Mesodermal cell (in vitro differentiated cells): ENCODE data around the gene SCMH1.

Experiments
- H3K27ac ChIP-seq: 2 replicates; pipeline ENCODE4 v1.7.0; 2013; ENCODE audit warnings: mild to moderate bottlenecking, low read depth, low read length, moderate library complexity; ENCODE audit not compliant: severe bottlenecking
- H3K36me3 ChIP-seq: 2 replicates; pipeline ENCODE4 v1.7.1; 2013; ENCODE audit warnings: mild to moderate bottlenecking, low read length, moderate library complexity; ENCODE audit not compliant: control insufficient read depth, insufficient read depth
- H3K4me1 ChIP-seq: one replicate; pipeline ENCODE4 v1.7.1; 2013; ENCODE audit warnings: mild to moderate bottlenecking, low read length; ENCODE audit not compliant: insufficient read depth, control insufficient read depth, poor library complexity, severe bottlenecking
- H3K4me3 ChIP-seq: 2 replicates; pipeline ENCODE4 v1.7.0; 2013; ENCODE audit warnings: low read length, control low read depth, mild to moderate bottlenecking; ENCODE audit not compliant: insufficient read depth, poor library complexity, severe bottlenecking; ENCODE audit errors: extremely low read depth
- H3K9me3 ChIP-seq: 2 replicates; pipeline ENCODE4 v1.7.1; 2013; ENCODE audit warnings: mild to moderate bottlenecking, low read length, moderate library complexity; ENCODE audit not compliant: control insufficient read depth
- WGBS, 2 experiments: methylation state at CpG; one replicate each; pipeline ENCODE4 v1.1.5; 2013; ENCODE audit warnings: missing lambda C conversion rate in 2 of 2; ENCODE audit not compliant: insufficient coverage in 2 of 2; 5-methylcytosine and 5-hydroxymethylcytosine counted together

Gene SCMH1

DNA sequence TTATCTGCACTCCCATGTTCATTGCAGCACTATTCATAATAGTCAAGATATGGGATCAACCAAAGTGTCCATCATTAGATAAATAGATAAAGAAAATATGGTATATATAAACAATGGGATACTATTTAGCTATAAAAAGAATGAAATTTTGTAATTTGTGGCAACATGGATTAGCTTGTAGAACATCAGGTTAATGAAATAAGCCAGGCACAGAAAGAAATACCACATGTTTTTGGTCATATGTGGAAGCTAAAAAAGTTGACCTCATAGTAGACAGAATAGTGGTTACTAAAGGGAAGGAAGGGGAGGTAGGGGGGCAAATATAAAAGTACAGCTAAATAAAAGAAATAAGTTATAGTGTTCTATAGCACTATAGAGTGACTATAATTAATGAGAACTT, 68.5 kb downstream of the SCMH1 start:
- peaks cover 16% of the 10 kb centered on the region for H3K9me3 ChIP-seq
- H3K4me3 ChIP-seq = no peak overlapping the region
- peaks cover 7% of the 10 kb centered on the region for H3K36me3 ChIP-seq
- H3K4me1 ChIP-seq = no peaks in the 10 kb centered on the region
- no peak overlapping the region for H3K27ac ChIP-seq

- 100% methylated on average over 1 of the region's 1 CpG; no CpG with 5 or more reads in 1 of the 2 experiments for WGBS, 2 experiments
- H3K4me3 ChIP-seq = no peak overlapping the region
These were observed 70.7 kb downstream of the SCMH1 start for GRCh38 chr1:41171266-41171874.

GRCh38 chr1:41169799-41170180, 72.3 kb downstream of the SCMH1 start:
- Histone ChIP-seq H3K4me3 (no peak overlapping the region), H3K36me3 (peaks cover 1% of the 10 kb centered on the region), H3K27ac (no peak overlapping the region), H3K9me3 (peaks cover 31% of the 10 kb centered on the region), H3K4me1 (no peaks in the 10 kb centered on the region)
- 80 to 100% methylated on average over 1 to 2 of the region's 3 CpGs for WGBS, 2 experiments

More at GRCh38 chr1:41171266-41171874, 70.7 kb downstream of the SCMH1 start:
- Histone ChIP-seq H3K27ac (no peak overlapping the region), H3K36me3 (peaks cover 7% of the 10 kb centered on the region), H3K4me1 (no peaks in the 10 kb centered on the region), H3K9me3 (peaks cover 36% of the 10 kb centered on the region)

DNA sequence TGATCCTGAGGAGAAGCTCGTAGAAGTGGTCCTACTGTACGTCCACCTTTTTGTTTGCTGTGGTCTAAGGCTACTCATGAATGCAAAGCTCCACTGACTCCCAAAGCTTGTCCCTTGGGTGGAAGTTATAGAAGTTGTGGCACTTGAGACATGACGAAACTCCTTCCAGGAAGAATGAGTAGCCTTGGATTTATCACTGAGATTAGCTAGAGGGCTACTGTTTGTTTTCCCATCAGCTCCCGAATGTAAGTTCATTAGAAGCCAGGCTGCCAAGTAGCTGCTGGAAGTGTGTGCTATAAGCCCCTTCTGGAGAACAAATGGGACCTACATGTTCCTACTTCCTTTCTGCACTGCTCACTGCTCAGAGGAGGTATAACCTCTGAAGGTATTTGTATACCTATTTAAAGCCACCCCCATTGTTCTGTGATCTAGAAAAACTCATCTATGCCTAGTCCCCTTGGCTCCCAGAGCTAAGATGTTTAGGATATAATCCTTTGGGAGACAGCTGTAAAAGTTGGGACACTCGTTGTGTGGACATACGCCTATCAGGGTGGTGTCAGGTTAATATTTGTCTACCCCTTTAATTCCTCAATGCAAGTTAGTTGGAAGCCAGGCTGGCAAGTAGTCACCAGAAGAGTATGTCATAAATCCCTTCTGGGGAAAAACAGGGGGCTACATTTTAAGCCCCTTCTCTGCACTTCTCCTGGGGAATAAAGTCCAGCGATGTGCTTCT, 72.9 kb downstream of the SCMH1 start:
- 89 to 98% methylated on average over 4 to 7 of the region's 7 CpGs for WGBS, 2 experiments

DNA sequence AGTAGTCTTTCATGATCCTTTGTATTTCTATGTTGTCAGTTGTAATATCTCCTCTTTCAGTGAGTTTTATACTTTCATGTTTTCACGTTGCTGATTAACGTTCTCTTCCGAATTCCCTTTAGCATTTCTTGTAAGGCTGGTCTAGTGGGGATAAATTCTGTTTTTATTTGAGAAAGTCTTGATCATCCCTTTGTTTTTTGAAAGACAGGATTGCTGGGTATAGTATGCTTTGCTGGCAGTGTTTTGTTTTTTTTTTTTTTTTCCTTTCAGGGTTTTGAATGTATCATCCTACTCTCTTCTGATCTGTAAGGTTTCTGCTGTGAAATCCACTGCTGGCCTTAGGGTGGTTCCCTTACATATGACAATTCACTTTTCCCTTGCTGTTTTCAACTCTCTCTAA, 74.4 kb downstream of the SCMH1 start:
- Histone ChIP-seq H3K4me3 (no peak overlapping the region), H3K36me3 (peaks cover 6% of the 10 kb centered on the region), H3K27ac (no peak overlapping the region), H3K9me3 (peaks cover 30% of the 10 kb centered on the region), H3K4me1 (no peaks in the 10 kb centered on the region)
- 95% methylated on average over 3 of the region's 3 CpGs; no CpG with 5 or more reads in 1 of the 2 experiments for WGBS, 2 experiments

More for the DNA sequence above, 72.9 kb downstream of the SCMH1 start:
- H3K4me3 ChIP-seq = no peak overlapping the region
- no peaks in the 10 kb centered on the region for H3K4me1 ChIP-seq
- no peak overlapping the region for H3K27ac ChIP-seq
- H3K9me3 ChIP-seq = peaks cover 30% of the 10 kb centered on the region
- no peaks in the 10 kb centered on the region for H3K36me3 ChIP-seq

DNA sequence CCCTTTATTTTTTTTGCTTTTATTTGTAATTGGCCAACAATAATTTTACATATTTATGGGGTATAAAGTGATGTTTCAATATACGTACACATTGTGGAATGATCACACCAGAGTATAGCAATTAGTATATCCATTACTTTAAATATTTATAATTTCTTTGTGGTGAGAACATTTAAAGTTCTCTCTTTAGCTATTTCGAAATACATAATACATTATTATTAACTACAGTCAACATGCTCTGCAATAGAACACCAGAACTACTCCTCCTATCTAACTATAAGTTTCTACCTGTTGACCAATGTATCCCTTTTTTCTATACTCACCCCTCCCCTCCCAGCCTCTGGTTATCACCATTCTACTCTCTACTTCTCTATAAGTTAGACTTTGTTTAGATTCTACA, 77.4 kb downstream of the SCMH1 start:
- no peak overlapping the region for H3K27ac ChIP-seq
- H3K36me3 ChIP-seq = peaks cover 9% of the 10 kb centered on the region
- H3K4me3 ChIP-seq = no peak overlapping the region
- peaks cover 29% of the 10 kb centered on the region for H3K9me3 ChIP-seq
- no peaks in the 10 kb centered on the region for H3K4me1 ChIP-seq
- WGBS, 2 experiments = no CpG with 5 or more reads among the region's 2 CpGs

DNA sequence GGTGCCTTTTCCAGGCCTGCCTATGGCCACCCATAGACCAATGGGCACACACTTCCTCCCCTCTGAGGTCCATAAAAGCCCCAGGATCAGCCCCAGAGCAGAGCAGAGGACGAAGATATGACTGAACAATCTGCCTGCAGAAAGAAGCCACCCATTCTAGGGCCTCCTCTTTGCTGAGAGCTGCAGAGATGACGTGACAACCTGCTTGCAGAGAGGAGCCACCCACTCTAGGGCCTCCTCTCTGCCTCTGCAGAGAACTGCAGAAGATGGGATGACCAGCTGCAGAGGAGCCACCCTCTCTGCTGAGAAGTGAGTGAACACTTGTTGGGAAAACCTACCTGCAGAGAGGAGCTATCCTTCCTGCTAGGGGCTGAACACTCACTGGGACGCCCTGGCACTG, 79.7 kb downstream of the SCMH1 start:
- H3K27ac ChIP-seq = no peak overlapping the region
- H3K36me3 ChIP-seq = peaks cover 9% of the 10 kb centered on the region
- WGBS, 2 experiments = 92 to 96% methylated on average over 2 to 3 of the region's 3 CpGs
- no peak overlapping the region for H3K4me3 ChIP-seq
- H3K9me3 ChIP-seq = peaks cover 9% of the 10 kb centered on the region
- H3K4me1 ChIP-seq = no peaks in the 10 kb centered on the region

- no peaks in the 10 kb centered on the region for H3K4me1 ChIP-seq
- H3K36me3 ChIP-seq = peaks cover 9% of the 10 kb centered on the region
- 91 to 99% methylated on average over 9 of the region's 9 CpGs for WGBS, 2 experiments
- no peak overlapping the region for H3K27ac ChIP-seq
- H3K9me3 ChIP-seq = peaks cover 3% of the 10 kb centered on the region
- no peak overlapping the region for H3K4me3 ChIP-seq
These were observed 80.3 kb downstream of the SCMH1 start for GRCh38 chr1:41161846-41162245.

DNA sequence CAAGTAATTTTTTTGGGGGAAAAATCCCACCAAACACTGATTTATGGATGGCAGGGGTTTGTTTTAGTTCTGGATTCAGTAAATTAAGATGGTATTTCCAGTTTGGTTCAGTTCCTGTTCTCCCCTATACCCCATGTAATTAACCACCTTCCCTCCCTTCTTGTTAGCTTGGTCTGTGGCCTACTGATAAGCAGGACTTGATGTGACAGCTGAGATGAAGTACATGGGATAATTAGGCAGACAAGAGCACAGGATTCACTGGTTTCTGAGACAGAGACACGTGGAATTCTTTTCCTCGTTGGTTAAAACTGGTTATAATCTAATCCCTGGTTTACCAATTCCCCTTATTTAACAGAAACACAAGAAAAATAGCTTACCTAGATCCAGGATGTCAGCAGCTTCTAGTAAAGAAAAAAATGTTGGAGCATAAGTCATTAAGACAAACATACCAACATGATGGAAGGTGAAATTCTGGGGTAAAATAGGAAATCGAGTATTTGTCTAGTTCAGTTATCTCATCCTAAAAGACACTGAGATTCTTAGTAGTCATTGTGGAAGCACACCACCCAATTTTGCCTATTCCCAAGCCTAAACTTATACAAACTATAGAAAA, 81.5 kb downstream of the SCMH1 start:
- Histone ChIP-seq H3K36me3 (peaks cover 9% of the 10 kb centered on the region), H3K27ac (no peak overlapping the region), H3K4me1 (no peaks in the 10 kb centered on the region), H3K4me3 (no peak overlapping the region), H3K9me3 (no peaks in the 10 kb centered on the region)
- WGBS, 2 experiments = 83 to 100% methylated on average over 2 of the region's 3 CpGs

DNA sequence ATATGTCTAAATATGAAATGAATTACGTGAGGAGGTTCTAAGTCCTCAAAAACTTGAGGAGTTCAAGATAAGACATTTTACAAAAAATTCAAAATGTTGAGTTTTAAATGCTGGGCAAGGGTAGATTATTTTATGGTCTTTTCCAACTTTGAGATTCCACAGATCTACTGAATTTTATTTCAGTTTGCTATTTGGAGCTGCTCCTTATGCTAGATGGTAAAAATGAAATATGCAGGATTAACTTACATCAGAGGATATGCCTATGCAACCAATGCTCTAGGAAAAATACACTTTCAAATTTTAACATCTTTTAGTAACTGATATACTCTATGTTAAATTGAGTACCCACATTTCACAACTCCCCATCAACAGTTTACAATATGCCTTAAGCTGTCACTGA, 83.1 kb downstream of the SCMH1 start:
- Histone ChIP-seq H3K27ac (peak overlapping the region; percentile 82), H3K9me3 (no peaks in the 10 kb centered on the region)

More for the DNA sequence above, 83.1 kb downstream of the SCMH1 start:
- WGBS, 2 experiments = no CpG with 5 or more reads among the region's 1 CpG
- Histone ChIP-seq H3K36me3 (peaks cover 12% of the 10 kb centered on the region), H3K4me3 (no peak overlapping the region), H3K4me1 (no peaks in the 10 kb centered on the region)
